Epidermal melanocyte (primary cell): ENCODE results near the gene ANAPC2.
A peak's percentile ranks its signal among the peaks of the same experiment; 100 is the strongest.

Experiments used
- DNase-seq: peaks from one replicate; pipeline ENCODE4 v3.0.0; 2011; ENCODE audit warnings: low spot score; ENCODE audit not compliant: insufficient read length

ANAPC2 gene

DNA sequence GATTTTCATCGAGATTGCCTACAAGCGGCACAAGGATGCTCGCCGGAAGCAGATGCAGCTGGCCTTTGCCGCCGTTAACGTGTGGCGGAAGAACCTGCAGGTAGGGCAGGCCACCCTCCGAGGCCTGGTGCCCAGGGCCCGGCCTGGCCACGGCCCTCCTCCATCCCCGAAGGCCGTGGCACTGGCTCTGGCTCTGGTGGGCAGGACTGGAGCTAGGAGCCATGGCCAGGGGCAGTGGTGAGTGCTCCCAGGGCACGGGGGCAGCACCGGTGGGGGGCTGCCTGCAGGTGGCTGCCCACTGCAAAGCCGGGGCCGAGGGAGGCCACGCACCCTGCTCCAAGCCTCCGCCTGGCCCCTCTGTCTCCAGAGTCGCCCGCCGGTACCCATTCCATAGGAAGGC is 24.6 kb downstream of the ANAPC2 start:
- DNase-seq: no peak

- DNase-seq: no peak
Observed at GRCh38 chr9:137163365-137163715, 25.0 kb downstream of the ANAPC2 start.

DNA sequence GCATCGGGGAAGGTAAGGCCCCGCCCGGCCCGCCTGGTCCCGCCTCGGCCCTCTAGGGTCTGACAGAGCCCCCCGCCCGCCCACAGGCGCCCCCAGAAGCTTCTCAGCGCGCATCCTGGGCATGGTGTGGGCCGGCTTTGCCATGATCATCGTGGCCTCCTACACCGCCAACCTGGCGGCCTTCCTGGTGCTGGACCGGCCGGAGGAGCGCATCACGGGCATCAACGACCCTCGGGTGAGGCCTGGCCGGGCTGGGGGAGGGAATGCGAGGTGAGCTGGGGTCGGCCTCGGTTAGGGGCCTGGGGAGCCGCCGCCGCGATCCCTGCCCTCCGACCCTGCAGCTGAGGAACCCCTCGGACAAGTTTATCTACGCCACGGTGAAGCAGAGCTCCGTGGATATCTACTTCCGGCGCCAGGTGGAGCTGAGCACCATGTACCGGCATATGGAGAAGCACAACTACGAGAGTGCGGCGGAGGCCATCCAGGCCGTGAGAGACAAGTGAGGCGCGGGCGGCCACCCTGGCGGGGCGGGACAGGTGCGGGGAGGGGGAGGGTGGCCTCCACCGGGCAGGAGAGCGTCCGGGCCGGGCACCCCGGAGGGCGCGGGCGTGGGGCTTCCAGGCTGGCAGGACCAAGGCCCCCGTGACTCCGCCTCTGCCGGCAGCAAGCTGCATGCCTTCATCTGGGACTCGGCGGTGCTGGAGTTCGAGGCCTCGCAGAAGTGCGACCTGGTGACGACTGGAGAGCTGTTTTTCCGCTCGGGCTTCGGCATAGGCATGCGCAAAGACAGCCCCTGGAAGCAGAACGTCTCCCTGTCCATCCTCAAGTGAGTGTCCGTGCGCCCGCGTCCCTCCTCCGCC is 25.6 kb downstream of the ANAPC2 start:
- DNase-seq: peak; percentile 68

DNA sequence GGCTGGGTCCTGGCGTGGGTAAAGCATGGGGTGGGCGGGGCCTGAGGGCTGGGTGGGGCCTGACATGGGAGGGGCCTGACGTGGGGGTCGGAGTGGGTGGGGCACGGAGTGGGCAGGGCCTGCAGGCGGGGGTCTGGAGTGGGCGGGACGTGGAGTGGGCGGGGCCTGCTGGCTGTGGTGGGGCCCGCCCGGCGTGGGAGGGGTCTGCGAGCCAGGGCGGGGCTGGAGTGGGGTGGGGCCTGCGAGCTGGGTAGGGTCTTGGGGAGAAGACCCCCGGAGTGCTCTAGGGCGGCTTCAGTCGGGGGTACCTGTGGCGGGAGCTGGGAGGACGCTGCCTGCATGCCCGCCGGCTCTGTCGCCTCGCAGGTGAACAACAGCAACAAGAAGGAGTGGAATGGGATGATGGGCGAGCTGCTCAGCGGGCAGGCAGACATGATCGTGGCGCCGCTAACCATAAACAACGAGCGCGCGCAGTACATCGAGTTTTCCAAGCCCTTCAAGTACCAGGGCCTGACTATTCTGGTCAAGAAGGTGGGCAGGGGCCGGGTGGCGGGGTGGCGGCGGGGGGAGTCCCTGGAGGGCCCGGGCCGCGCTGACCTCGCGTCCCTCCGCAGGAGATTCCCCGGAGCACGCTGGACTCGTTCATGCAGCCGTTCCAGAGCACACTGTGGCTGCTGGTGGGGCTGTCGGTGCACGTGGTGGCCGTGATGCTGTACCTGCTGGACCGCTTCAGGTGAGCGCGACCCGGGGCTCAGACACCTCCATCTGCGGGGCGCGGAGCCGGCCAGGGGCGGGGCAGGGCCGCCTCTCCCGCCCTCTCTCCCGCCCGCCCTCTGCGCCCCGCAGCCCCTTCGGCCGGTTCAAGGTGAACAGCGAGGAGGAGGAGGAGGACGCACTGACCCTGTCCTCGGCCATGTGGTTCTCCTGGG is 26.5 kb downstream of the ANAPC2 start:
- no peak for DNase-seq

DNA sequence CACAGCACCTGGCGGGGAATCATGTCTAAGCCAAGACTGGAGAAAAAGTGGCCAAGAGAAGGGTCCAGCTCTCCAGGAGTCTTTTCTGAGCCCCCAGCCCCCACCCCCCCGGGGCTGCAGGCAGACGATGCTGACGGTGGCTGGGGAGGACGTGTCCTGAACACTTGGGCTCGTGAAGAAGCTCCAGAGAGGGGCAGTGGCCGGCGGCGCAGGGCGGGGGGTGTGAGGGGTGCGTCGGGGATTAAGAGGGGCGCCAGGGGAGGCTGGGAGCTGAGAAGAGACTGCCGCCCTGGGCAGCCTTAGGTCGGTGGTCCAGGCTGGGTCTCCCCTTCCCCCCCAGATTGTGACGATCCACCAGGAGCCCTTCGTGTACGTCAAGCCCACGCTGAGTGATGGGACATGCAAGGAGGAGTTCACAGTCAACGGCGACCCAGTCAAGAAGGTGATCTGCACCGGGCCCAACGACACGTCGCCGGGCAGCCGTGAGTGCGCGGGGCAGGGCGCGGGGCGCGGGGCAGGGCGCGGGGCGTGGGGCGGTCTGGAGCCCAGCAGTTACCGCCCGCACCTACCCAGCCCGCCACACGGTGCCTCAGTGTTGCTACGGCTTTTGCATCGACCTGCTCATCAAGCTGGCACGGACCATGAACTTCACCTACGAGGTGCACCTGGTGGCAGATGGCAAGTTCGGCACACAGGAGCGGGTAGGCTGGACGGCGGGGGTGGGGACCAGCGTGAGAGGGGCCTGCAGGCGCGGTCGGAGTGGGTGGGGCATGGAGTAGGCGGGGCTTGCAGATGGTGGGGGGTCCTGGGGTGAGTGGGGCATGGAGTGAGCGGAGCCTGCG is 27.4 kb downstream of the ANAPC2 start:
- no peak for DNase-seq

- DNase-seq: no peak
Observed at GRCh38 chr9:137160054-137160425, 28.3 kb downstream of the ANAPC2 start.

GRCh38 chr9:137159105-137160053 is 29.0 kb downstream of the ANAPC2 start:
- DNase-seq: no peak

DNA sequence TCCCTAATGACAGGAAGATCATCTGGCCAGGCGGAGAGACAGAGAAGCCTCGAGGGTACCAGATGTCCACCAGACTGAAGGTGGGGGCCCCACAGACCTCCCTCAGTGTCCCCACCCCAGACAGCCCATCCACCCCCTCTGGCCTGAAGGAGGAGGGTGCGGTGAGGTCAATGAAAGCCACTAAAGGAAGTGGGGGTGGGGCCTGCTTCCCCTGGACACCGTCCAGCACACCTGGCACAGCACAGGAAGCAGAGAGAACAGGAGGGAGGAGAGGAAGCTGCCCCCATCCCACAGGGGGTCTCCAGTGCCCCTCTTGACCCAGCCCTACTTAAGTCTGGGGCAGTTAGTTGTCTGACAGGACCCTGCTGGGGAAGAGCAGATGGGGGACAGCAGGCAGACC is 29.7 kb downstream of the ANAPC2 start:
- no peak for DNase-seq

GRCh38 chr9:137157618-137158415 is 30.5 kb downstream of the ANAPC2 start:
- DNase-seq: no peak

DNA sequence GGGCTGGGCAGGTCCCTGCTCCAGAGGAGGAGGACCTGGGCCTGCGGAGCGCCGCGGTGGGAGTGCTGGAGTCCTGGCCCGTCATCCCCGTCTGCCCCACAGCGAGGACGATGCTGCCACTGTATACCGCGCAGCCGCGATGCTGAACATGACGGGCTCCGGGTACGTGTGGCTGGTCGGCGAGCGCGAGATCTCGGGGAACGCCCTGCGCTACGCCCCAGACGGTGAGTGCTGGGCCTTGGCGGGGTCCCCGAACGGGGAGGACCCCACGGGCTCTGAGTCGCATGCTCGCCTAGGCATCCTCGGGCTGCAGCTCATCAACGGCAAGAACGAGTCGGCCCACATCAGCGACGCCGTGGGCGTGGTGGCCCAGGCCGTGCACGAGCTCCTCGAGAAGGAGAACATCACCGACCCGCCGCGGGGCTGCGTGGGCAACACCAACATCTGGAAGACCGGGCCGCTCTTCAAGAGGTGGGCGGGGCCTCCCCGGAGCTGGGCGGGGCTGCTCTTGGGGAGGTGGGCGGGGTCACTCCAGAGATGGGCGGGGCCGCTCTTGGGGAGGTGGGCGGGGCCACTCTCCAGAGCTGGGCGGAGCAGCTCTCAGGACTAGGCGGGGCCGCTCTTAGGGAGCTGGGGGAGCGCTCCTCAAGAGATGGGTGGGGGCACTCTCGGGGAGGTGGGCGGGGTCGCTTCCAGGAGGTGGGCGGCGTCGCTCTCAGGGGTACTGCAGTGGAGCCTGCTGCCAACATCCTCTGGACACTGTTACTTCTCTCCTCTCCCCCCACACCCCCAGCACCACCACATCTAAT is 31.6 kb downstream of the ANAPC2 start:
- DNase-seq: no peak

GRCh38 chr9:137152844-137153405 is 35.4 kb downstream of the ANAPC2 start:
- DNase-seq: no peak

DNA sequence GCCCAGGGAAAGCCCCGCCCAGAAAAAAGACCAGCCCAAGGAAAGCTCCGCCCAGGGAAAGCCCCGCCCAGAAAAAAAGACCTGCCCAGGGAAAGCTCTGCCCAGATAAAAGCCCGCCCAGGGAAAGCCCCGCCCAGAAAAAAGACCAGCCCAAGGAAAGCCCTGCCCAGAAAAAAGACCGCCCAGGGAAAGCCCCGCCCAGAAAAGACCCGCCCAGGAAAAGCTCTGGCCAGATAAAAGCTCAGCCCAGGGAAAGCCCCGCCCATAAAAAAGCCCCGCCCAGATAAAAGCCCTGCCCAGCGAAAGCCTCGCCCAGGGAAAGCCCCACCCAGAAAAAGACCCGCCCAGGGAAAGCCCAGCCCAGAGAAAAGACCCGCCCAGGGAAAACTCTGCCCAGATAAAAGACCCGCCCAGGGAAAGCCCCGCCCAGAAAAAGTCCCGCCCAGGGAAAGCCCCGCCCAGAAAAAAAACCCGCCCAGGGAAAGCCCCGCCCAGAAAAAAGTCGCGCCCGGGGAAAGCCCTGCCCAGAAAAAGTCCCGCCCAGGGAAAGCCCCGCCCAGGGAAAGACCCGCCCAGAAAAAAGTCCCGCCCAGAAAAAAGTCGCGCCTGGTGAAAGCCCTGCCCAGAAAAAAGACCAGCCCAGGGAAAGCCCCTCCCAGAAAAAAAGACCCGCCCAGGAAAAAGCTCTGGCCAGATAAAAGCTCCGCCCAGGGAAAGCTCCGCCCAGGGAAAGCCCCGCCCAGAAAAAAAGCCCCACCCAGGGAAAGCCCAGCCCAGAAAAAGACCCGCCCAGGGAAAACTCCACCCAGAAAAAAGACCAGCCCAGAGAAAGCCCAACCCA is 37.5 kb downstream of the ANAPC2 start:
- no peak for DNase-seq

- DNase-seq: no peak
Observed at GRCh38 chr9:137149942-137150616, 38.3 kb downstream of the ANAPC2 start.

DNA sequence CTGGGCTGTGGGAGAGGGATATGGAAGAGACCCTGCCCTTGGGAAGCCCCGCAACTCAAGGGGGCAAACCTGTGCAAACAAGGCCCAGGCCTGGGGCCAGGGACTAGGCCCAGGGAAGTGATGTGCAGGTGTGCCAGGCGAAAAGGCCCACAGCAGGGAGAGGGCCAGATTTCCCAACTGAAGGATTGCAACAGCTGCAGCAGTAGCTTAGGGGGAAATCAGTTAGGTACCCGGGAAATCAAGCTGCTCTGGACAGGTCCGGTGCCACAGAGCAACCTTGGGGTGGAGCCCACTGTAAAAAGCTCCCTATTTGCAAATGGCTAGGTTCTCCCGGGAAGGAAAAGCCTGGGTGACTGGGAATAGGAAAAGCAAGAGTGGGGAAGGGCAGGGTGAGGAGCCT is 39.0 kb downstream of the ANAPC2 start:
- no peak for DNase-seq

DNA sequence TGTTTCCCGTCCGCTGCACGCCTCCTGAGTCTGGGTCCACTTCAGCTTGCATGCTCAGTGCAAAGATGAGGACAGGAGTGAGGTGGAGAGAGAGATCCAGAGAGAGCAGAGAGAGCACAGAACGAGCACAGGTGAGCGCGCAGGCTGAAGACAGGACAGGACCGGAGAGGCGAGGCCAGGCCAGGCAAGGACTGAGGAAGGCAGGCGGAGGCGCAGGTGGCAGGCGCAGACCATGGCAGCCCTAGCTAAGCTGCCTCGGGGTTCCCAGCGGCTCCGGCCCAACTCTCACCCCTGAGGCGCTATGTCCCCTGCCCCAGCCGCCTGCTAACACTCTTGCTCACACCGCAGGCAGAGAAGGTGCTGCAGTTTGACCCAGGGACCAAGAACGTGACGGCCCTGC is 39.7 kb downstream of the ANAPC2 start:
- DNase-seq: no peak

DNA sequence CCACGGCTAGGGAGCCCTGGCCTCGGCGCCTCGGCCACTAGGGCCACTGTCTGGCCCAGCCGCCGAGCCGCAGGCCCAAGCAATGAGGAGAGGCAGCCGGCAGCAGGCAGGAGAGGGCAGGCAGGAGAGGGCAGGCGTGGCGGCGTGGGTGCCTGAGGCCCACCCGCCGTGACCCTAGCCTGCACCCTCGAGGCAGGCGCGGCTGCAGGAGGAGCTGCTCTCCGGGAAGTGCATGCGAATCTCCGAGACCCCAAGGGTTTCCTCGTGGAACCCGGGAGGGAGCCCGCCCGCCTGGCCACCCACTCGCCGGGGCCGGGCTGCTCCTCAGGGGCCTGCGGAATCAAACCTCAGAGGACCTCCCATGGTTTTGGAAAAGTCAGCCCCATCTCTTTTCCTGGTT is 40.1 kb downstream of the ANAPC2 start:
- no peak for DNase-seq

DNA sequence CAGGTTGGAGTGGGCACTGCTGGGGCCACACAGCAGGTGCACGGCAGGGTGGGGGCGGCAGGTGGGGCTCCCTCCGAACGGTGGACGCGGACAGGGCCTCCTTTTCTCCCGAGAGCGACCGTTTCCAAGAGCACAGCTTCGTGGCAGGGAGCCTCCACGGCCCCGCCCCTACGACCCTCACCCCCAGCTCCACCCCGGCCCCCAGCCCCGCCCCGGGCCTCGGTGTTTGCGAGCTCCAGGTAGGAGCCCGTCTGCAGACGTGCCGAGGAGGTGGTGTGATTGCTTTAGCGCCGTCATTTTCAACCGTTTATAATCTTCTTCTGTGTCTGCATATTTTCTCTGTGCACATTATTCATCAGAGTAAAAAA is 40.6 kb downstream of the ANAPC2 start:
- DNase-seq: no peak
